ENCODE results near the gene TAS2R20.

Gene TAS2R20

DNA sequence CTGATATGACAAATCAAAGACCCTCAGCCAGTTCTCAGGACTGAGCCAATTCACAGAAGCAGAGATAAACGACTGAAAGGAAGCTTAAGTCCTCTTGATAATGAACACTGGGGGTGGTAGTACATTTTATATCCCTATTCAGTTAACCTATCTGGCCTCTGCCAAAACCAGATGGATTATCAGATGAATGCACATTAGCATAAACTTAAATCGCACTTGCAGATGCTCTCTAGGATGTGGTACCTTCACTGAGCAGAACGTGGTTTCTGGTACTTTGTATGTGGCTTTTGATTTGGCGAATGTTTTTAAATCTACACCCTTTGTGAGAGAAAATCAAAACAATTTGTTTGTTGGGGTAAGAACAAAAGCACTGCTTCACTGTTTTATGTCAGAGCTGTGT, 37.9 kb downstream of the TAS2R20 start:
- DNase-seq (ENCODE audit: low spot score) = no peak

DNA sequence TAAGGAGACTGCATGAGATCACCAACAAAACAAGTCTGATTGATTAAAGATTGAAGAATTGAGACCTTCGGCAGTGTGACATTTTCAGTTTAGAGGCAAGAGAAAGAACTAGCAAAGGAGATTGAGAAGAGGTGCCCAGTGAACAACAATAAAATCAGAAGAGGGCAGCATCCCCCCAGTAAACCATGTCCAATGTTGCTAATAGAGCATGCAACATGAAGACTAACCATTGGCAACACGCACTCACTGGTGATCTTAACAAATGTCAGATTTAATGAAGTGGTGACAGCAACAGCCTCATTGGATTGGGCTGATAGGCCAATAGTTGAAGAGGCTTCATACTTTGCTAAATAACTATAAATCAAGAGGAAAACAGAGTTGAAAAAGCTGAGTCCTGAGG, 38.3 kb downstream of the TAS2R20 start:
- DNase-seq (ENCODE audit: low spot score) = no peak

DNA sequence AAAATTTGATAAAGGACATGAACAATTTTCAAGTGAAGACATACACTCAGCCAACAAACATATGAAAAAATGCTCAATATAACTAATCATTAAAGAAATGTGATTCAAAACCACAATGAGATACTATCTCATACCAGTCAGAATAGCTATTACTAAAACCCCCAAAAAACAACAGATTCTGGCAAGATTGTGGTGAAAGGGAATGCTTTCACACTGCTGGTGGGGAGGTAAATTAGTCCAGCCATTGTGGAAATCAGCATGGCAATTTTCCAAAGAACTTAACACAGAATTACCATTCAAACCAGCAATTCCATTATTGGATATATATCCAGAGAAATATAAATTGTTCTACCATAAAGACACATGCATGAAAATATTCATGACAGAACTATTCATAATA, 40.4 kb downstream of the TAS2R20 start:
- no peak for DNase-seq (ENCODE audit: low spot score)

DNA sequence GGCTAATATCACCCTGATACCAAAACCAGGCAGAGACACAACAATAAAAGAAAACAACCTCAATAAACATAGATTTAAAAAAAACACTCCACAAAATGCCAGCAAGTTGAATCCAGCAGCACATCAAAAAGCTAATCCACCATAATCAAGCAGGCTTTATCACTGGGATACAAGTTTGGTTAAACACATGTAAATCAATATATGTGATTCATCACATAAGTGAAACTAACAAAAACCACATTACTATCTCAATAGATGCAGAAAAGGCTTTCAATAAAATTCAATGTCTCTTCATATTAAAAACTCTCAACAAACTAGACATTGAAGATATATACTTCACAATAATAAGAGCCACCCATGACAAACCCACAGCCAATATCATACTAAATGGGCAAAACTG, 42.0 kb downstream of the TAS2R20 start:
- DNase-seq (ENCODE audit: low spot score) = no peak

DNA sequence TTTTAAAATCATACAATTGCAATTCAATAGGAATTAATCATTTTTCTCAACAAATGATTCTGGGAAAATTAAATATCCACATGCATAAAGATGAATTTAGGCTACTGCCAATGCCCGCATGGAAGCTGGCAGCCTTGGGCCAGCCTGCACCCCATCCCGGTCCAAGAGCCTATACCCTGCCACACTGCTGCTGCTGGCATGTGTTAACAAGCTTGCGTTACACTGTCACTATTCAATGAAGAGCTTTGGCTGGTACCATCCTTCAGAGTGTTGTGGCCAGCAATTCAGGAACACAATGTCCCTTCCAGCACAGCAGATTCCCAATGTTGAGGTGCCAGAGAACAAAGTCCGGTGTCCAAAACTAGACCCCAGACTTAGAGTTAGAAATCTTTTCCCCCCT, 45.5 kb downstream of the TAS2R20 start:
- no peak for DNase-seq (ENCODE audit: low spot score)
